NCI-H187 treated with DMSO at 0.1 percent for 48 hours (cell line): Measurements from ENCODE around the gene ZSWIM3.
"Not testable (repeated sequence)": the region's sequence is repeated elsewhere in the genome, so short reads cannot be mapped to it uniquely, and the experiment has no call there.

ENCODE experiments used
- DNase-seq: peaks from one replicate; lab custom pipeline; 2025; lab: John Stamatoyannopoulos, UW

ZSWIM3 gene

GRCh38 chr20:45857114-45857881, at the start of gene ZSWIM3, which contains the start of gene ACOT8:
Gene ZSWIM3, plus strand, starts transcription at chr20:45857614. Its CDS starts 212 bp downstream, at chr20:45857826.
Gene ACOT8, minus strand, starts transcription at chr20:45857392. Its CDS starts 77 bp downstream, at chr20:45857315.
- peak; percentile 98 for DNase-seq

GRCh38 chr20:45810191-45810970, 47.0 kb upstream of the ZSWIM3 start:
- no peak for DNase-seq

GRCh38 chr20:45812157-45813005, 45.0 kb upstream of the ZSWIM3 start, which contains the start of gene UBE2C:
Gene UBE2C, plus strand, starts transcription at chr20:45812644. Its CDS starts 52 bp downstream, at chr20:45812696.
- peak; percentile 95 for DNase-seq

- DNase-seq, result no peak
These were observed 44.4 kb upstream of the ZSWIM3 start for GRCh38 chr20:45813006-45813340.

- no peak for DNase-seq
These were observed 43.9 kb upstream of the ZSWIM3 start for GRCh38 chr20:45813489-45813888.

- no peak for DNase-seq
These were observed 43.1 kb upstream of the ZSWIM3 start for GRCh38 chr20:45814314-45814713.

- no peak for DNase-seq
These were observed 40.5 kb upstream of the ZSWIM3 start for GRCh38 chr20:45816951-45817350.

GRCh38 chr20:45817376-45818194, 39.8 kb upstream of the ZSWIM3 start:
- DNase-seq, result no peak

- no peak for DNase-seq
These were observed 39.2 kb upstream of the ZSWIM3 start for GRCh38 chr20:45818239-45818638.

GRCh38 chr20:45819466-45819865, 37.9 kb upstream of the ZSWIM3 start:
- no peak for DNase-seq

GRCh38 chr20:45821947-45822346, 35.5 kb upstream of the ZSWIM3 start:
- no peak for DNase-seq

- DNase-seq, result no peak
These were observed 34.6 kb upstream of the ZSWIM3 start for GRCh38 chr20:45822857-45823256.

- no peak for DNase-seq
These were observed 33.2 kb upstream of the ZSWIM3 start for GRCh38 chr20:45823949-45824835.

- no peak for DNase-seq
These were observed 30.9 kb upstream of the ZSWIM3 start for GRCh38 chr20:45826381-45827019.

GRCh38 chr20:45827030-45827652, 30.3 kb upstream of the ZSWIM3 start, which contains the start of gene TNNC2:
Gene TNNC2, minus strand, starts transcription at chr20:45827312. Its CDS starts 64 bp downstream, at chr20:45827248.
- no peak for DNase-seq

GRCh38 chr20:45827712-45828111, 29.7 kb upstream of the ZSWIM3 start:
- DNase-seq, result no peak

GRCh38 chr20:45828589-45828988, 28.8 kb upstream of the ZSWIM3 start:
- DNase-seq, result no peak

GRCh38 chr20:45829673-45830106, 27.7 kb upstream of the ZSWIM3 start:
- not testable (repeated sequence) for DNase-seq

- no peak for DNase-seq
These were observed 24.8 kb upstream of the ZSWIM3 start for GRCh38 chr20:45832619-45833018.
